PFSK-1 (cell line): ENCODE results near the gene IER3.

Experiments
- FOXP2 ChIP-seq: optimal IDR thresholded peaks from 2 replicates; pipeline ENCODE3; 2011; ENCODE audit warnings: borderline replicate concordance, control low read depth, inconsistent platforms; ENCODE audit not compliant: insufficient read depth; ENCODE audit errors: extremely low read length, extremely low read depth
- POLR2AphosphoS5 ChIP-seq: IDR thresholded peaks from 2 replicates; pipeline ENCODE4 v1.6.1; 2012; ENCODE audit warnings: low read depth, mild to moderate bottlenecking, control low read depth, low read length, moderate library complexity
- SIN3A ChIP-seq: IDR thresholded peaks from 2 replicates; pipeline ENCODE4 v1.6.1; 2012; ENCODE audit warnings: mild to moderate bottlenecking, low read length, moderate library complexity, borderline replicate concordance; ENCODE audit not compliant: insufficient read depth
- TAF1 ChIP-seq: IDR thresholded peaks from 2 replicates; pipeline ENCODE4 v1.6.1; 2012; ENCODE audit warnings: low read length, control low read depth, borderline replicate concordance; ENCODE audit not compliant: insufficient read depth
- TF ChIP-seq, protein P1 (sequence below), 2 experiments: IDR thresholded peaks; 2 replicates each; pipeline versions ENCODE4 v1.6.1 to v1.8.0; 2011 to 2012; ENCODE audit warnings: low read depth in 2 of 2, low read length in 2 of 2, control low read depth in 1 of 2, inconsistent platforms in 1 of 2, mild to moderate bottlenecking in 1 of 2, moderate library complexity in 1 of 2; ENCODE audit not compliant: insufficient read depth in 1 of 2

IER3 gene

DNA sequence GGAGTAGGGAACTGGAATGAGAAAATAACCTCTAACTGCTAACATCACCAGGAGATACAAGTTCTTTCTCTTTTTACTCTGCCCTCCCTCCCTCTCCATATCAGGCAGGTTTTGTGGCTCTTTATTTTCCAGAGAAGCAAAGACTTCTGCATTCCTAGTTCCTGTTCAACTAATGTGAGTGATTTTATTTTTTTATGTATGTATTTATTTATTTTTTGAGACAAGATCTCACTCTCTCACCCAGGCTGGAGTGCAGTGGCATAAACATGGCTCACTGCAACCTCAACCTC lies 6.0 kb upstream of the IER3 start:
- TF ChIP-seq POLR2AphosphoS5: no peak
- TF ChIP-seq TAF1: no peak
- TF ChIP-seq SIN3A: no peak
- TF ChIP-seq, protein P1, sequence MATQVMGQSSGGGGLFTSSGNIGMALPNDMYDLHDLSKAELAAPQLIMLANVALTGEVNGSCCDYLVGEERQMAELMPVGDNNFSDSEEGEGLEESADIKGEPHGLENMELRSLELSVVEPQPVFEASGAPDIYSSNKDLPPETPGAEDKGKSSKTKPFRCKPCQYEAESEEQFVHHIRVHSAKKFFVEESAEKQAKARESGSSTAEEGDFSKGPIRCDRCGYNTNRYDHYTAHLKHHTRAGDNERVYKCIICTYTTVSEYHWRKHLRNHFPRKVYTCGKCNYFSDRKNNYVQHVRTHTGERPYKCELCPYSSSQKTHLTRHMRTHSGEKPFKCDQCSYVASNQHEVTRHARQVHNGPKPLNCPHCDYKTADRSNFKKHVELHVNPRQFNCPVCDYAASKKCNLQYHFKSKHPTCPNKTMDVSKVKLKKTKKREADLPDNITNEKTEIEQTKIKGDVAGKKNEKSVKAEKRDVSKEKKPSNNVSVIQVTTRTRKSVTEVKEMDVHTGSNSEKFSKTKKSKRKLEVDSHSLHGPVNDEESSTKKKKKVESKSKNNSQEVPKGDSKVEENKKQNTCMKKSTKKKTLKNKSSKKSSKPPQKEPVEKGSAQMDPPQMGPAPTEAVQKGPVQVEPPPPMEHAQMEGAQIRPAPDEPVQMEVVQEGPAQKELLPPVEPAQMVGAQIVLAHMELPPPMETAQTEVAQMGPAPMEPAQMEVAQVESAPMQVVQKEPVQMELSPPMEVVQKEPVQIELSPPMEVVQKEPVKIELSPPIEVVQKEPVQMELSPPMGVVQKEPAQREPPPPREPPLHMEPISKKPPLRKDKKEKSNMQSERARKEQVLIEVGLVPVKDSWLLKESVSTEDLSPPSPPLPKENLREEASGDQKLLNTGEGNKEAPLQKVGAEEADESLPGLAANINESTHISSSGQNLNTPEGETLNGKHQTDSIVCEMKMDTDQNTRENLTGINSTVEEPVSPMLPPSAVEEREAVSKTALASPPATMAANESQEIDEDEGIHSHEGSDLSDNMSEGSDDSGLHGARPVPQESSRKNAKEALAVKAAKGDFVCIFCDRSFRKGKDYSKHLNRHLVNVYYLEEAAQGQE (IDR thresholded peaks at IDR 0.05; ENCODE audit: insufficient read depth in 1 of 2, low read depth in 2 of 2, low read length in 2 of 2): no peak

DNA sequence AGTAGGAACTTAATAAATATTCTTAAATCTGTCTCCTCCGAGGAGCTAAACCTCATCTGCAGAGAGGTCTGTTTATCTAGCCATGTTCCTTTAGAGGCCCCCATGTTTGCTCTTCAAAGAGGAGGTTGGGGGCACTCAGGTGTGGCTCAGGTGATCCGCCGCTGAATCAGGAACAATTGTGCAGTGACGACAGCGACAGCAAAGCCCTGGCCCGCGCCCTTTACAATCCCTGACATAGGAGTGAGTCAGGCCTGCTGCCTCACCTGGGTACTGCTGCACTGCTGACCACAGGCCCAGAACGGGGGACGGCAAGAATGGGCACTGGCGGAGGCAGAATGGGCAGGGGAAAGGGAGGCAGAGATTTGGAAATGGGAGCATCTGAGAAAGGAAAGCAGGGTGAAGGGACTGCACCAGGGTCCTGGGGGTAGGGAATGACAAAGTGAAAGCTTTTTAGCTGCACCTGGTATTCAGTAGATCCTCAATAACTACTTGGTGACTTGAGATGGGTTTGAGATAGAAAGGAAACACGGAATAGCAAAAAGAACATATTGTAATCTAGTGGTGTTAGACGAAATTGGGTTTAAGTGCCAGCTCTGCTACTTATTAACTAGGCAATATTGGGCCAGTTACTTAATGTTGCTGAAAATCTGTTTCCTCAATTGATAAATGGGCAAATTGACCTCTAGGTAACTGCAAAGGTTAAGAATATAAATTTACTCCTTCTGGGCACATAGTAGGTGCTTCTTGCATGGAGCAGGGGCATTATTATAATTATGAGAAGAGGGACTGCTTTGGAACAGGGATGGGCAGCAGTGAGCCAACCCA lies 5.4 kb upstream of the IER3 start:
- TF ChIP-seq, protein P1 (IDR thresholded peaks at IDR 0.05; ENCODE audit: insufficient read depth in 1 of 2, low read depth in 2 of 2, low read length in 2 of 2): no peak
- TF ChIP-seq POLR2AphosphoS5: no peak
- TF ChIP-seq FOXP2: no peak
- TF ChIP-seq SIN3A: no peak
- no peak for TF ChIP-seq TAF1

DNA sequence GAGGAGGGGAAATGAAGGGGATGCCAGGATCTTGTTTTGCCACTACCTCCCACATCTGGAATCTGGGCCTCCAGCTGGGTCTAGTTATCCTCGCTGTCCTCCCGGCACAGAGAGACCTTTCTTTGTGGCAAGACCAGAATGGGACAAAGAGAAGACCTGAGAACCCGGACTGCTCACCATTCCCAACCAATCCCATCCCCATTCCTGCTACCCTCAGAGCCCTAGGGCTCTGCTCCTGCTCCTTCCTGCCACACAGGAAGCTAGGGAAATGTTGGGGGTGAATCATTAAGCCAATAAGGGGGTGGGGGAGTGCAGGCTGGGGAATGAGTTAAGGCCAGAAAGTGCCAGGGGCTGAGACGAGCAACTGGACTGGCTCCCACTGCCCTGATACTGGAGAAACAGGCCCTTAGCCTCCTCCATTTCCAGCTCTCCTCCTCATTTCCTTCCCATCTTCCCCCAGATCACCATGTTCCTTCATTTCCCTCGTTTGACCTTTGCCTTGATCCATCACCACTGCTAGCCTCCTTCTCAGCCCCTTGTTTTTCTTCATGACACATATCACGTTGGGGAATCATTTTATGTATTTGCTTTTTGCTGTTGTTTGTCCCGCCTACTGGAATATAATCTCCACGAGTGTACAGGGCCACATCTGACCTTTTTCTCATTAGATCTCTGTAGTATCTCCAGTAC lies 4.6 kb upstream of the IER3 start:
- TF ChIP-seq POLR2AphosphoS5 (no peak), TAF1 (peak; percentile 62; the same call in 1 of the 2 replicates), FOXP2 (no peak), SIN3A (no peak)
- TF ChIP-seq, protein P1 (IDR thresholded peaks at IDR 0.05; ENCODE audit: insufficient read depth in 1 of 2, low read depth in 2 of 2, low read length in 2 of 2): peak in 1 of 2 experiments; percentile 70; a peak in 1 of 4 replicates

DNA sequence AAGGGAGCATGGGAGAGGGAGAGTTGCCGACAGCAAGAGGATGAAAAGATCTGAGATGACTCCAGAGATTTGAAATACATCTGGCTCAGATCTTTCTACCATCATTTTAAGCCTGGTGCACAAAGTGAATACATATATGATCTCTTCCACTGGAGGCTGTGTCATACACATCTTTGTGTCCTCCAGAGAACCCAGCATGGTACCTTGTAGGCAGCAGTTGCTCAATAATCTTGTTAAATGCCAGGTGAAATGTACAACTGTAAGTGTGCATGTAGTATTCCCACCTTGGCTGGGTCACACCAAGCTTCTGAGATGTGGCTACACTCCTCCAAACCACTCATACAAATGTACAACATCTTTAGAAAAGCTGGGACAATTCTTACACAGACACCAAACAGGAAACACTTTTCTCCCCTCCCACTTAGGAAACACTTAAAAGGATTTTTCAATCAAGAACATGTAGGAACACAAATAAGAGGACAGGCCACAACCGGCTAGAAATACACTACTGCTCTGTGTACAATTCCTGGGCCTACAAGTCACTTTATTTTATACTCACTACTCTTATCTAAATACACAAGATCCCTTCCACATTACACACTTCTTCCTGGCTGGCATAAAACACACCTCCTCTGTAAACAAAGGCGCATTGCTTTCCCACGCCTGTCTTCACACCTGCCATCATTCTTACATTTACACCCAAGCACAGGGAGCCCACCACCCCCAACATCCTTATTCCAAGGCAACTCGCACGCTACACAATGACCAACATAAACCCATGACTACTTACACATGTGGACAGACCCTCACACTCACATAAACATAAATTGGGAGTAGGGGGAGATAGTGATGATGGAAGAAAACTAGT lies 3.8 kb upstream of the IER3 start:
- TF ChIP-seq, protein P1 (IDR thresholded peaks at IDR 0.05; ENCODE audit: insufficient read depth in 1 of 2, low read depth in 2 of 2, low read length in 2 of 2): no peak
- TF ChIP-seq TAF1: no peak
- no peak for TF ChIP-seq FOXP2
- no peak for TF ChIP-seq SIN3A
- no peak for TF ChIP-seq POLR2AphosphoS5
